GM21737 (cell line): ENCODE results near the gene OR6F1.
"Not testable (repeated sequence)": the region's sequence is repeated elsewhere in the genome, so short reads cannot be mapped to it uniquely, and the experiment has no call there.

Experiments
- ATAC-seq: cut with Tn5 transposase; IDR thresholded peaks from one replicate; pipeline ENCODE4 v1.9.1; 2021; ENCODE audit warnings: mild to moderate bottlenecking, moderate library complexity; ENCODE audit not compliant: unreplicated experiment

The OR6F1 gene

GRCh38 chr1:247716546-247716945 is at the start of gene OR6F1:
Gene OR6F1, minus strand, starts transcription at chr1:247716646. Its CDS starts 3,891 bp downstream, at chr1:247712755.
- no peak for ATAC-seq

DNA sequence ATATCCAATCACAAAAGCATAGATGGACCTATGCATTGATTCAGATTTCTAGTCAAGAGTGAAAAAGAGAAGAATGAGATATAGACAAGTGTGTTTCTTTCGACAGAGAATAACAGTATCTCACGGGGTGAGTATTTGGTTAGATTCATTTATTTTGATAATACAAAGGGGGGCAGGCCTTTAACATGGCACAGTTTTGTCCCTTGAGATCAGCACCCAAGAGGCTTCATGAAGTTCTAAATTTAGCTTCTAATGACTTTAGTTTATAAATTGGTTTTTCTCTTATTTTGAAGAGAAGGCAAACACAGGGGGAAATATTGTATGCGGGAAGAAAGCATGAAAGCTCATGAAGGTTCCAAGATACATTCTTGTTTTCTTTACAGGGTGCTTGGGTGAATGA is 44.0 kb upstream of the OR6F1 start, which contains the start of gene OR1C1:
Gene OR1C1 (minus strand): TSS at position 101 of the 400 bp plus-strand sequence. CDS start 2,150 bp downstream, outside the sequence.
- ATAC-seq = no peak

DNA sequence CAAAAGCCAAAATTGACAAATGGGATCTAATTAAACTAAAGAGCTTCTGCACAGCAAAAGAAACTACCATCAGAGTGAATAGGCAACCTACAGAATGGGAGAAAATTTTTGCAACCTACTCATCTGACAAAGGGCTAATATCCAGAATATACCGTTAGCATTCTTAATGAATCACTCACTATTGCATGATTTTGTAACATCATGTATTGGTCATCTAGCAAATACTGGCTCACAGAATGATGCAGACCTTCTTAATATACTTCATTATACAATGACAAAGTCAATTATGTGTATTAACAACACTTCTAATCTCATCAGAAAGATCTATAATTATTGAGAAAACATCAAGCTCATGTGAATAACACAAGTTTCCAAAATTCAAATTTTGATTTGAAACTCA is 37.9 kb upstream of the OR6F1 start:
- not testable (repeated sequence) for ATAC-seq

GRCh38 chr1:247749870-247750269 is 33.4 kb upstream of the OR6F1 start:
- ATAC-seq = no peak

- ATAC-seq = no peak
These were observed 31.6 kb upstream of the OR6F1 start, which contains the start of gene OR14A2 for GRCh38 chr1:247748041-247748440. Gene OR14A2, minus strand, starts transcription at chr1:247748141.

- no peak for ATAC-seq
These were observed 31.2 kb upstream of the OR6F1 start for GRCh38 chr1:247747616-247748015.

DNA sequence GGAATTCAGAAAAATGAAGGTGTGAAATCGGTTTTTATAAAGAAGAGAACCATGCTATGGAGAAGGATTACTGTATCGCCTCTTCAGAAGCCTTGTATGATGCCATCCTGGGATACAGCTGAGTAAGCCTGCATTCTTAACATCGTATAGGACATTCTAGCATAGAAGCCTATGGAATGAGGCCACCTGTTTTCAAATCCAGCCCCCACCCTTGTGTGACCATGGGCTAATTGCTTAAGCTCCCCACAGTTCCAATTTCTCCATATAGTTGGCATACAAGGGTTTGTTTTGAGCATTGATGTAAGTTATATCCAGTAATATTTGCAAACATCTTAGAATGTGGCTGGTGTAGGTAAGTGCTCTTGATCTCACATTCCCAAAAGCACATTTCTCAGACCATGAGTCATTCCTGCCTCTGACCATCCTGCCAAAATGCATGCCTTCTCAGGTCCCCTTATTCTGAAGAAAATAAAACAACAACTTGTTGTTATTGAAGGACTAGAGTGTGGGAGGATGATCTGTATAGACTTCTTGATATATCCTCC is 30.0 kb upstream of the OR6F1 start:
- no peak for ATAC-seq

DNA sequence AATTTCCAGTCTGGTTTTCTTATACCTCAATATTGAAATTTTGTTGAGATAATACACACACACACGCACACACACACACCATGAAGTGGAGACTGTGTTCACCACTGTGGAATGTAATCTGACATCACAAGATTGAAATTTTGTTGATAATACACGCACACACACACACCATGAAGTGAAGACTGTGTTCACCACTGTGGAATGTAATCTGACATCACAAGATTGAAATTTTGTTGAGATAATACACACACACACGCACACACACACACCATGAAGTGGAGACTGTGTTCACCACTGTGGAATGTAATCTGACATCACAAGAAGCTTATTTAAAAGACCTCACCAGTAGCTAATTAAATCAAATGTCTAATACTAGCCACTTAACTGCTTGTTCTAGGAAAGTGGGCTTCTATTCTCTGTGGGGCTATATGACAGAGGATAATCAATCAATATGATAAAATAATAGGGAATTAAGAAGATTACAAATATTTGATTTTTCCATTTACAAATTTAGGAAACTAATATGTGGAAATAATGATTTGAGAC is 25.8 kb upstream of the OR6F1 start:
- not testable (repeated sequence) for ATAC-seq

DNA sequence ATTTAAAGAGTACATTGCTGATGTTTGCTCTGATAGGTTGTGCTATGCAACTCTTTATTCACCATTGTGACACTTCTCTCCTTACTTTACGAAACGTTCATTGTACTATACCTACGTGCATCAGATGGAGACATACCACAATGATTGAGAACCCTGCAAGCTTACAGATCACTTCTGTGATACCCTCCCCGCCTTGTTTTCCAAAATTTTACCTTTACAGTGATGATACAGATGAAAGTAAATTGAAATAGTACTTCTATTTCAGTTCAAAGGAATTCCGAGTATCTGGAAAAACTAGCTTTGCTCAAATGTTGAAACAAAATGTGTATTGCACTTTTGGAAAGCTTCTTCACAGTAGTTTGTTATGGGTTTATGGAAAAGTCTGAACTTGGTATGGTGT is 25.3 kb upstream of the OR6F1 start:
- ATAC-seq = no peak

GRCh38 chr1:247740721-247741120 is 24.3 kb upstream of the OR6F1 start:
- ATAC-seq = no peak

DNA sequence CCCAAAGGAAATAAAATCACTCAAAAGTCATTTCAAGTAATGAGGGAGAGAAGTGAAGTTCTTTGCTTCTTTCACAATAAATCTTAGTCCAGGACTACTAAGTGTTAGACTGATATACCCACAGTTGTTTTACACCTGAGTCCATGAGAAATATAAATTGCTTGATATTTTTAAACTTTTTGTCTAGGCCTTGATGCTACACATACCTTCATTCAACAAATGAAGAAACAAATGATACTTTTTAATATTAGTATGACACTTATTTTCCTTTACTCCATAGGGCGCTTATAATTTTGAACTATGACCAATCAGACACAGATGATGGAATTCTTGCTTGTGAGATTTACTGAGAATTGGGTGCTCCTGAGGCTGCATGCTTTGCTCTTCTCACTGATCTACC is 21.9 kb upstream of the OR6F1 start, which contains the start of gene OR14K1:
Gene OR14K1 (plus strand): TSS at position 301 of the 400 bp plus-strand sequence. CDS start 0 bp downstream, at position 301.
- ATAC-seq = no peak

DNA sequence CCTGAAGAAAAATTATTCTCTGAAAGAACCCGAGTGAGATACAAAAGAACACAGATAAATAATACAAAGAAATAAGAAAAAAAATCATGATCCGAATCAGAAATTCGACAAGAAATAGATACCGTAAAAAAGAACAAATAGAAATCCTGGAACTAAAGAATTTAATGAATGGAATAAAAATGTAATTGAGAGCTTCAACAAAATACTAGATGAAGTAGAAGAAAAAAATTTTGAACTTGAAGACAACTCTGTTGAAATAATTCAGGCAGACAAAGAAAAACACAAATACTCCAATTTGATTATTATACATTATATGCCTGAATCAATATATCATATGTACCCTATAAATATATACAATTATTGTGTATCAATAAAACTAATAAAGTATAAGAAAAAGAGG is 4.8 kb upstream of the OR6F1 start:
- no peak for ATAC-seq

- ATAC-seq = no peak
These were observed 2.7 kb downstream of the OR6F1 start for GRCh38 chr1:247713753-247714152.

- ATAC-seq = not testable (repeated sequence)
These were observed 5.8 kb downstream of the OR6F1 start for GRCh38 chr1:247710681-247711080.

DNA sequence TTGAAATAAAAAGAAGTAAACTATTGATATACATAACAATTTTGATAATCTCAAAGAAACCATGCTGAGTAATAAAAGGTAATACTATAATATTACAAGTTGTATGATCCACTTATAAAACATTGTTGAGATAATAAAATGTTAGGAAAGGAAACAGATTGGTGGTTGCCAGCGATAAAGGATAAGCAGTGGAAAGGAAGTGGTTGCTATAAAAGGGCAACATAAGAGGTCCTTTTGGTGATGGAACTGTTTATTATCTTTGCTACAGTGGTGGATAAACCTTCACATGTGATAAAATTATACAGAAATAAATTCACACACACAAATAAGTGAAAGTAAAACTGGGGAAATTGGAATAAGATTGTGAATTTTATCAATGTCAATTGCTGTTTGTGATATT is 15.1 kb downstream of the OR6F1 start:
- no peak for ATAC-seq

GRCh38 chr1:247681288-247681897 is 35.1 kb downstream of the OR6F1 start:
- ATAC-seq = peak; percentile 88

DNA sequence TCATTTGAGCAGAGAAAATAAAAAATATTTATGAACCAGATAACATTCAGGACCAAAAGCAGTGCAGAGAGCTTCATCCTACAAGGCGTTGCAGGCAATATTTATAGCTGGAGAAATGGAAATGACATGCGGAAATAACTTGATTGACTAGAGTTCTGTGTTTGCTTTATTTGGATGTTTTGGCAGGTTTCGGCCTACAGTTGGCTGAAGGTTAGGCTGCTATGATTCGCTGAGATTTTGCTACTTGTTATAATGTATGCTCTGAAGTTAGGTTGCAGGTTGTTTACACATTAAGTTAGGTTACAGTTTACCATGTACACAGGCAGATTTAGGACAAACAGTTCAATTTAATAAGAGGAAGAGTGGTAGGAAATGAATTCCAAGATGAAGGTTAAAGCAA is 36.3 kb downstream of the OR6F1 start:
- ATAC-seq = no peak

DNA sequence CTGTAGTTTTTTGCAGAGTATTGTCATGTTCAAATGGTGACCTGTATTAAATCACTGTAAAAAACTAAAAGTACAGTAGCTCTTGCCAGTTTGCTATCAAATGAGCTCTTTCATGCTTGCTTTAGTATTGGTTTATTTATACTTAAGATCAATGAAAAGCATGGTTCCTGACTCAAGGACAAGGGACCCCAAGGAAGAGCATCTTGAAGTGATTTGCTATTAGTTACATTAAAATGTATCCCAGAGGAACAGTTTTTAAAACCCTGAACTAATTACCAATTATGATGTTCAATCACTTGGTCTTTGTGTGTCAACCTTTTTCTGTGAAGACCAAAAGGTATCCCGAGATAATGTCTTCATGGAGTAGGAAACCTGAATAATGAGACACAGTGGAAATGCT is 36.8 kb downstream of the OR6F1 start, which contains the start of gene OR13G1:
Gene OR13G1 (minus strand): TSS at position 101 of the 400 bp plus-strand sequence. CDS start 6,698 bp downstream, outside the sequence.
- no peak for ATAC-seq

GRCh38 chr1:247669225-247669624 is 47.2 kb downstream of the OR6F1 start:
- ATAC-seq = no peak
